NOMO-1 treated with dmso at 0.1 percent for 144 hours (cell line): Measurements from ENCODE around the gene SPNS2.
"Not testable (repeated sequence)": the region's sequence is repeated elsewhere in the genome, so short reads cannot be mapped to it uniquely, and the experiment has no call there.

Experiments used
- DNase-seq: peaks from one replicate; lab custom pipeline; 2025; ENCODE audit not compliant: unreplicated experiment; lab: John Stamatoyannopoulos, UW

SPNS2 gene

DNA sequence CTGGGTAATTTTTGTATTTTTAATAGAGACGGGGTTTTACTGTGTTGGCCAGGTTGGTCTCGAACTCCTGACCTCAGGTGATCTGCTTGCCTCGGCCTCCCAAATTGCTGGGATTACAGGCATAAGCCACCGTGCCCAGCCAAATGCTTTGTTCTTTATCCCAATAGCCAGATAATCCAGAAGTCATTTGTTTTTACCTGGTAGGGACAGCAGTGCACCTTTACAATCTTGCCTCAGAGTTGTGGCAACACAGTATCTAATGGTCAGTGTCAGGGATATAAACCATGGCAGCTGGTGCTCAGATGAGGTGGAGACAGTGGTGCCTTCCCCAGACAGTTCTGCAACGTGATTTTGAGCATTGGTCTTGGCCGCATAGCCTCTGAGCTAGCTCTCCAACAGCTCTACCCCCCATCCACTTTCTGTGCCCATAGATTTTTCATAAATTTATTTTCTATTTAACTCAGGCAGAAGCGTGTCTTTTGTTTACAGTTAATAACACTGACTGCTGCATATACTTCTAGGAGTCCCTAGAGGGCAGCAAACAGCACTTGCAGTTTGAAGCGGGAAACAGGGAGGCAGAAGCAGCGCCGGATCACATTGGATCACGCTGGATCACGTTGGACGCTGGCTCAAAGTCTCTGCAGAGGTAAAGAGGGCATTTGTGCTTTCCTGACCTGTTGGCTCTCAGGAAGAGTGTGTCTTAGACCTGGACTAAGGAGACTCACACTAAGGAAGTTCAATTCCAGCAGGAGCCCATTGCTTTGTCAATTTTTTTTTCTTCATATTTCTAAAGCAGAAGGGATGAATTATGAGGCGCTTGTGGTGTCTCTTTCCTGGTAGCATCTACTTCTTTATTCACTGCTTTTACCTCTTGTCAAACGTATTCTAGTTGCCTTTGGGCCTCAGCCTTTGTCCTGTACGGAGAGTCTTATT is 66.8 kb downstream of the SPNS2 start:
- DNase-seq, result peak; percentile 32

DNA sequence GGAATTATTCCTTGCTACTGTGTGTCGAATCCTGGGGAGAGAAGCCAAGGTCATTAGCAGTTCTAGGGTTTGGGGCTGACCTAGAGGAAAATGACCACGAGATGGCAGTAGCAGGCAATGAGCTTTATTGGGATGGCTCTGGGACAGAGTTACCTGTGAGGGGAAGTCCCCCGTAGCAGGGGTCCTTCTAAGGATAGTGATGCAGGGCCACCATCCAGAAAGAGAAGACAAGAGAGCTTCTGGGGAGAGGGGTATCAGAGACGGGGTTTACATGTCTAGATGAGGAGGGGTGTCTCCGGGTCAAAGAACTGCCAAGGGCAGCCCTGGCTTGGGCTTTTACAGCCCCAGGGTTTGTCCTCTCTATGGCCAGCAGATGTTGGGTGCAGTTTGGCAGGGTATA is 68.1 kb downstream of the SPNS2 start:
- DNase-seq, result no peak

DNA sequence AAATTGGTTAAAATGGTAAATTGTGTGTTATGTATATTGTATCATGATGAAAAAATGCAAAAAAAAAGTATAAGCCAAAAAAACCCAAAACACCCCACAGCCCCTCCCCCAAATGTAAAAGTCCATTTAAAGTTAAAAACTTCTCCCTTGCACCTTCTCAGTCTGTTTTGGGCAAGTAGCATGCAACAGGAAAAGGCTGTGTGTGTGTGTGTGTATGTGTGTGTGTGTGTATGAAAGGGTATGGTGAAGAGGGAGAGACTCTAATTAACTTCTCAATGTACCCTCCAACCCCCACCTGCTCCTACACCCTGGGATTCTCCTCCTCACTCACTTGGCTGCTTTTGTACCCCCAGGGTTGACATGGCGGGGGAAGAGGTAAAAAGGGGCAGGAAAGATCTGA is 70.9 kb downstream of the SPNS2 start:
- no peak for DNase-seq

DNA sequence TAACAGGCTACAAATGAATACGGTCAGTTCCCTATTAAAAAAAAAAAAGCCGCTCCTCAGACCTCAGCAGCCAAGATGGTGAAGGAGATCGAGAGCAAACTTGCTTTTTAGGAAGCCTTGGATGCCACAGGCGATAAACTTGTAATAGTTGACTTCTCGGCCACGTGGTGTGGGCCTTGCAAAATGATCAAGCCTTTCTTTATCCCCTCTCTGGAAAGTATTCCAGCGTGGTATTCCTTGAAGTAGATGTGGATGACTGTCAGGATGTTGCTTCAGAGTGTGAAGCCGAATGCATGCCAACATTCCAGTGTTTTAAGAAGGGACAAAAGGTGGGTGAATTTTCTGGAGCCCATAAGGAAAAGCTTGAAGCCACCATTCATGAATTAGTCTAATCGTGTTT is 73.5 kb downstream of the SPNS2 start:
- DNase-seq, result no peak

DNA sequence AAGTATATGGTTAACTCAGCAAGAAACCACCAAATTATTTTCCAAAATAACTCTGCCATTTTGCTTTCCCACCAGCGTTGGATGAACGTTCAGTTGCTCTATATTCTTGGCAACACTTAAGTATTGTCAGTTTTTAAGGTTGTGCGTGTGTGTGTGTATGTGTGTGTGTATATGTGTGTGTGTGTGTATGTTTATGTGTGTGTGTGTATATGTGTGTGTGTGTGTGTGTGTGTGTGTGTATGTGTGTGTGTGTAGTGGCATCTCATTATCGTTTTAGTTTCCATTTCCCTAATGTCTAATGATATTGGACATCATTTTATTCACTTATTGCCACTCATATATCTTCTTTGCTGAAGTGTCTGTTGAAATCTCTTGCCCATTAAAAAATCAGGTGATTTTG is 74.4 kb downstream of the SPNS2 start:
- no peak for DNase-seq

DNA sequence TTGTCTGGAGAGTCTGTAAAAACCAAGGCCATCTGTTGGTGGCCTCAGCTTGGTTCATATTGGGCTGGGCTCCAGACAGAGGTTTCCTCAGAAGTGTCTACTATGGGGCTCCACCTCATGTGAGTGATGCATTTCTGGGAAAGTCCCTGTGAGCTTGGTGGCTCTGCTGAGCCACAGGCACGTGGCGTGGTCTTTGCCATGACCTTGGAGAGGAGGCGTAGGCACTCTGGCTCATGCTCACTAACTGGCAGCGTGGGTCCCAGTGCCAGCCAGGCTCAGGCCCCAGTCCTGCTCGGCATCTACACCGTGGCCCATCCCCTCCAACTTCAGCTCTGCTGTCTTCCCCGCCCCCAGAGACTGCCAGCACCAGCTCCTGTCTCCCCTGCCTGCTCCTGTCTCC is 75.0 kb downstream of the SPNS2 start:
- no peak for DNase-seq

DNA sequence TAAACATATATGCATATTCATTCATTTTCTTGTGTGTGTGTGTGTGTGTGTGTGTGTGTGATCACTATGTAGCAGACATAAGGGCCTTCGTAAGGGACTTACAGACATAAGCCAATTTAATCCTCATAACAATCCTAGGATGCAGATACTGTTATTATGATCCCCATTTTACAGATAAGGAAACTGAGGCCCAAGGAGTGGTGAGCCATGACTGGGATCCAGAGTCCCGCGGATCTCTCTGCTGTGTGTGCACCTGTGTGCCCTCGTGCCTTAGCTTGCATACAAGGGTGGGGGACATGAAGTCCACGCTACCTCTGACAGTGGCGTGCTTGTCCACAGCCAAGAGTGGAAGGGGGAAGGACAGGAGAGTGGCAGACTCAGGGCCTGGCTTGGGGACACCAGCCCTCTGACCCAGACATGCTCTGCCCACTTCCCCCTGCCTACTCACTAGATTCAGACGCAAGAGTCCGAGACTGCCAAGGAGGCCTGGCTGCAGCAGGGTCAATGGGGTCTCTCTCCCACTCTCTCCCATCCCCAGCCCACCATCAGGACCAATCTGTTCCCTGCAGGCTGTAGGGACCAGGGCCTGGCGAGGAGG is 75.9 kb downstream of the SPNS2 start:
- no peak for DNase-seq

DNA sequence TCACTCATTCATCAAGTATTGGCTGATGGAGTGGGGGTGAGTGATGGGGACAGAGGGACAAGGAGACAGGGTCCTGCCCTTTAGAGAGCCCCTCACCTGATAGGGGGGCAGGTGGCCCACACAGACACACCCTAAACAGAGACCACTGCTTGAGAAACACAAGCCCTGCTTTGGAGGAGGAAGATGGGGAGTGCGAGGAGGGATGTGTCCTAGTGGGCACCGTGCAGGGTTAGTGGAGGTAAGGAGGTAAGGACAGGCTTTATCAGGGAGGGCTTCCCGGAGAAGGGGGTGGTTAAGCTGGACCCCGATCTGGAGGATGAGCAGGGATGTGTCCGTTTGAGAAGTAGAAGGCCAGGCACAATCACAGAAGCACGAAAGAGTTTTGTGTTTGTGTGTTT is 77.5 kb downstream of the SPNS2 start:
- DNase-seq, result no peak

DNA sequence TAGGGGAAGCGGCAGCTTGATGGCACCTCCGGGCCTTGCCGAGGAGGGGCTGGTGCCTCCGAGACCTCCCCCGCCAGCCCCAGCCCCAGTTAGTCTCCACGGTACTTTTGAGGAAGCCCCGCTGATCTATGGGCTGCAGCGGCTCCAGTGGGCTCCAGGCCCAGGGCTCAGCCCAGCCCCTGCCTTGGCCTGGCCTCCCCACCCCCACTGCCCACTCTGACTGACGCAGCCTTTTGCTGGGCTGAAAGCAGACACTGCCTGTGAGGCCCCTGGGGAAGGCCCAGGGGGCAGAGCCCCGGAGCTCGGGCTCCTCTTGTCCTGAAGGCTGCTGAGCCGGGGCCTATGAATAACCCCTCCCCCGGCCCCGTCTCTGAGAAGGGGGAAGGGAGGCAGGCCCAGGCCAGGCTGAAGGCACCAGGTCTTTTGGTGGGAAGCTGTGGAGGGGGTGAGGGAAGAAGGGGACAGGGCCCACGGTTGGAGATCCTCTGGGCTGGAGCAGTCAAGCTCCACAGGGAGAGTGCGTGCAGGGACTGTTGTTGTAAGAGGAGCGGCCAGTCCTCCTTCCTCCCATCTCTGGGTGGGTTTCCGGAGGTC is 78.1 kb downstream of the SPNS2 start:
- DNase-seq, result no peak

DNA sequence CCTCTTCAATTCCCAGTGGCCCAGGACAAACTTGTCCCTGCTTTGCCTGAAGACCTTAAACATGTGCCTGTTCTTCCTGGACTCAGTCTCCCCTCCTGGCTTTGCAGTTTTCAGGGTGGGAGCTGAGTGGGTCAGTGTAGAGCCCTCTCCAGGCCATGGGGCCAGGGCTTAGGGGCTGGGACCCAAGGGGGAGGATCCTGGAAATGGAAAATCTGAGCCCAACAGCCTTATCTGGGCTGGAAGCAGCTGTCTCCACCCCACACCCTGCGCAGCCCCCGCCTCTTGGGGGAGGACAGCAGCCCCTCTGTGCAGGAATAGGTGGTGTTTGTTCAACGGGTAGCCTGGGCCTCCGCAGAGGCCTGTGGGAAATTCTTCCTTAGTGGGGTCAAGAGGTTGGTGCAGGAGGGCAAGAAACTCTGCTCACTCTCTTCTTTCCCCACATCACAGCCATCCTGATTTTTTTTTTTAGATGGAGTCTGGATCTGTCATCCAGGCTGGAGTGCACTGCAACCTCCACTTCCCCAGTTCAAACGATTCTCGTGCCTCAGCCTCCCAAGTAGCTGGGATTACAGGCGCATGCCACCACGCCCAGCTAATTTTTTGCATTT is 78.8 kb downstream of the SPNS2 start:
- no peak for DNase-seq

DNA sequence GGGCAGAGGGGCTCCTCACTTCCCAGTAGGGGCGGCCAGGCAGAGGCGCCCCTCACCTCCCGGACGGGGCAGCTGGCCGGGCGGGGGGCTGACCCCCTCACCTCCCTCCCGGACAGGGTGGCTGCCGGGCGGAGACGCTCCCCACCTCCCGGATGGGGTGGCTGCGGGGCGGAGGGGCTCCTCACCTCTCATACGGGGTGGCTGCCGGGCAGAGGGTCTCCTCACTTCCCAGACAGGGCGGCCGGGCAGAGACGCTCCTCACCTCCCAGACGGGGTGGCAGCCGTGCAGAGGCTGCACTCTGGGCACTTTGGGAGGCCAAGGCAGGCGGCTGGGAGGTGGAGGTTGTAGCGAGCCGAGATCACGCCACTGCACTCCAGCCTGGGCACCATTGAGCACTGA is 79.7 kb downstream of the SPNS2 start:
- DNase-seq, result not testable (repeated sequence)

DNA sequence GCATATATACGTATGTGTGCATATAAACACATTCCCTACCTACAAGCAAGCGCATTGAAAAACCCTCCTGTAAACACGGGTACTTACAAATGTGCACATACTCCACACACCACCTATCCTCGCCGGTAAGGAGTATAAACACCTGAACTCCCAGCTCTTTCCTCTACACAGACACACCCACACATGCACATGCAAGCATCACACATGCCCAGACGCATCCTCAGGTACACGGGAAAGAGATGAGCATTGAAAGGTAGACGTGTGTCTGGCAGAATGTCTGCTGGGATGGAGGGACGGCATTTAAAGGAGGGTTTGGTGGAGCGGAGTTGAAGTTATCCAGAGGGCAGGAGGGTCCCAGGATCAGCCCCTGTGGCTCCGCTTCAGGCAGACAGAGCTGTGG is 81.0 kb downstream of the SPNS2 start:
- DNase-seq, result no peak

DNA sequence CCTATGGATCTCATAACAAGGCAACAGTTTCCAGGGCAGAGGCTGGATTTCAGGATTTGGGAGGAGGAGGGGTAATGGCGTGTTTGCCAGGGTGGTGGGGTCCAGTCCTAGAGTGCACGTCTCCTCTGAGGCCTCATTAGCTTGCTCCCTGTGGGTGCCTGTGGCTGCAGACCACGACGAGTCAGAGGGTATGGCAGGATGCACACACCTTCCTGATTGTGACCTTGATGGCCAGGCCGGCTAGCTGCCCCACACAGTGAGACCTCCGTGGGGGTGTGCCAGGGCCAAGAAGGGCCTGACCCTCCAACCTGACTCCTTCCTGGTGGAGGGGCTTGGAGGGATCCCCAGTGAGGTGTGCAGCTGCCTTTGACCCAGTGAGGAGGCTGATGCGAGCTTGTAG is 81.6 kb downstream of the SPNS2 start:
- DNase-seq, result no peak

DNA sequence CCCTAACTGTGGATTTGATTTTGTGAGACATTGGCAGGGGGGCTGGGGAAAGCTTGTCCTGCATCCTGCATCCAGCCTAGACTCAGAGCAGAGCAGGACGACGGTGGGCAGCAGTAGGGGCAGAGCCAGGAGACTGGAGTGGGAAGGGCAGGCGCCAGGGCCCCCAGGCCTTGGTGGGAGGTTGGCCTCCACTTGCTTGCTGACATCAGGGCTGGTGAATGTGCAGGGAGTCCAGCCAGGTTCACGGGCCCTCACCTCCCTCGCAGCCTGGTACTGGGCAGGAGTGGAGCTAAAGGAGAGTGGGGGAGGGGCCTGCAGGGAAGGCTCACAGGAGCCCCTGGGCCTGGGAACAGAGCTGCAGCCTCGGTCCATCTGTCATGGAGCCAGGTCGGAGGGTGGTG is 83.4 kb downstream of the SPNS2 start:
- DNase-seq, result no peak

DNA sequence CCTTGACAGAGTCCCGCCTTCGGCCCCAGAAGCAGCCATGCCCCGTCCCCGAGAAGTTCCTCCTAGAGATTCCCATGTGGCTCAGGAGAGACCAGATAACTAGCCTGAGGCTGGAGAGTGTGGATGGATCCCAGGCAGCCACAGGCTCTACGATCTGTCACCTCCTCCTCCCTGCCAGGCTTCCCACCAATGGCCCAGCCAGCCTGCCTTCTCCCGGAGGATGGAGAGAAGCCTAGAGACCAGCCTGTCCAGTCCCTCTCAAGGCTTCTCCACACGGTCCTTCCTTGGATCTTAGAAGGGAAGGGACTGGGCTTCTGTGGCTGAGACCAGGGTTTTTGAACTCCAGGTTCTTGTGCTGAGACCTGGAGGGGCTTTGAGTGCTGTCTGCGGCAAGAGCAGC is 84.0 kb downstream of the SPNS2 start:
- no peak for DNase-seq

DNA sequence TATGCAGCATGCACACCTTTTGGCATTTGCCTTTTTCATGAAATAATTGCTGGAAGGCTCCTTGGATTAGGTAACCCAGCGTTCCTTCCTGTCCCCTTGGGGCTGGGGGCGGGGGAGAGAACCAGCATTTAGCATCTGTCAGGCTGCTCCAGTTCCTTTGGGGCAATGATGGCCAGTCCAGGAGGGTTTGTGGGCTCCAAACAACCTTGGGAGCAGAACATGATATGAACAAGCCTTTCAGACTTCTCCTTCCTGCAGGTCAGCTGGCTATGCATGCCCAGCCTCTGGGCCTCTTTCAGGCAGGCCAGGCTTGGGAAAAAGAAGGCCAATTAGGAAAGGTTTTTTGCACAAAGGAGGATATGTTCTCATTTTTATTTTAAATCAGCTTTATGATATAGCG is 84.5 kb downstream of the SPNS2 start:
- no peak for DNase-seq

DNA sequence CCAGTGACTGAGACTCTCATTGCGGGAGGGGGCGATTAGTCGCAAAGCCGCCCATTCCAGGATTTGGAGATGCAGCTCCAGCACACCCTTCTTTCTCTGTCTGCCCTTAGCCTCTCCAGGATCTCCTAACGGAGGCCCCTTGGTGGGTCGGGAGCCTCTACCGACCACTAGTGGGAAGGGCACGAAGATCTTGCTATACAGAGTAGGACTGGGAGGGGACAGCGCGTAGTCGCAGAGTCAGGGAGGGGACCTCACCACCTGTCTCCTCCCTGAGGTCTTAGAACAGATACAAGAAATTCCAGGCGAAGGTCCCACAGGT is 85.1 kb downstream of the SPNS2 start:
- no peak for DNase-seq

DNA sequence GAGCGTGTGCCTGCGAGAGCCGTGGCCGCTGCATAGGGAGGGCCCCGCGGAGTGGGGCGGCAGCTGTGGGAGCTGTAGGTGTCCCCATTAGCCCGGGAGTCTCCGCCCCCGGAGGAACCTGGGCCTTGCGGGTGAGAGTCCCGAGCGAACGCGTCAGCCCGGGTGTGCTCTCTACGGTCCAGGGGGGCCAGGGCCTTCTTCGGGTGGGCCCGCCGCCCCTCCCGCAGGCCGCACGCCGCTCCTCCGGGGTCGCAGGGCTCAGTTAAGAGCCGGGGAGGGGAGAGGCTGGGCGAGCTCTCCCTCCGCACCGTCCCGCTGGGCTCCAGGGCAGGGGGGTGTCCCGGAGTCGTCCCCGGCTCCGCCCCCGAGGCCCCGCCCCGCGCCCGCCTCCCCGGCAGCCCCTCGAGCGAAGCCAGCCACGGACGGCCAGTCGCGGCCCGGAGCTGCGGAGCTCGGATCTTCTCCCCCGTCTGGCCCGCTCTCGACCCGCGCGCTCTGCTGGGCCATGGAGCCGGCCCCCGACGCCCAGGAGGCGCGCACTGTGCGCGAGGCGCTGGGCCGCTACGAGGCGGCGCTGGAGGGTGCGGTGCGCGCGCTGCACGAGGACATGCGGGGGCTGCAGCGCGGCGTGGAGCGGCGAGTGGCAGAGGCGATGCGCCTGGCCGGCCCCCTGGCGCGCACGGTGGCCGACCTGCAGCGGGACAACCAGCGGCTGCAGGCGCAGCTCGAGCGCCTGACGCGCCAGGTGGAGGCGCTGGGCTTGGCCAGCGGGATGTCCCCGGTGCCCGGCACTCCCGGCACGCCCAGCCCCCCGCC is 85.6 kb downstream of the SPNS2 start, which contains the start of gene SMTNL2:
SMTNL2 (plus strand) TSS at position 429 of the 816 bp plus-strand sequence; CDS start at position 506, 77 bp downstream.
- no peak for DNase-seq

DNA sequence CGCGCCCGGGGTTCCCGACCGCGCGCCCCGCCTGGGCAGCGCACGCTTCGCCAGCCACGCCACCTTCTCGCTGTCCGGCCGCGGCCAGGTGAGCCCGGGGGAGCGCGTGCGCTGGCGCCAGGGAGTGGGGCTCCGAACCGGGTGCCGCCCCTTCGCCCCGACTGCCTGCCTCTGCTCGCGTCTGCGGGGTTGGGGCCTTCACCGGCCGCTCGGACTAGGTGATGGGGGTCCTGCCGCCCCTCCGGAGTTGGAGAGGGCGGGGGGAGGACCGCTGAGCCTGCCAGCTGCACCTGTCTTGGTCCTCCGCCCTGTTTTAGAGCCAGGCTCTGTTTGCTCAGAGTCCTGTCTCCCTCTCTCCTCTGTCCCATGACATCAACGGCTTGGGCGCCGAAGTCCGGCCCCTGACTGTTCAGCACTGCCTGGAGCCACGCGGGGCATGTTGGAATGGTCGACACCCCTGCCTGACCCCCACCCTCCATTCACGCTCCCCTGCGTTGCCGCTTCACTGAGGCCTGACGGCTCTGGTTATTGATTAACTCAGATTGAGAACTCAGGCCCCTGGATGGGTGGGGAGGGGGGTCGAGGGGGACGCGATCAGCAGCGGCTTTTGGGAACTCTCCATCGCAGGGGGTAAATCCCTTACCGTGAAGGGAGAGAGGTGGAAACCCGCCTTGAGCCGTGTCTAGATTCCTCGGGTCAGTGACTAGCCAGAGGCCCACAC is 86.4 kb downstream of the SPNS2 start:
- DNase-seq, result no peak

DNA sequence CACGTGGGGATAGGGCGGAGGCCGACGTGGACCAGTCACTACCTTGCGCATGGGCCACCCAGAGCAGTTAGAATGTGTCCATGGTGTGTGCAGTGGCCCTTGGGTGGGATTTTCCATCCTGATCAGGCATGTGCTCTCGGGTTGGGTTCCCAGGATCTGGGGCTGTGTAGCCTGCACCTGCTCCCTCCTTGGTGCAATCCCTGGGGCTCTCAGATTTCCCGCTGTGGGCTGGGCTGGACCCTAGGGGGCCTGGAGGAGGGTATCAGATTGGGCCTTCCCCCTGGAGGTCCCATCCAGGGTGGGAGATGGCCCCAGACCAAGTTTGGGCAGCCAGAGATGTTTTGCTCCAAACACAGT is 86.9 kb downstream of the SPNS2 start:
- DNase-seq, result no peak

DNA sequence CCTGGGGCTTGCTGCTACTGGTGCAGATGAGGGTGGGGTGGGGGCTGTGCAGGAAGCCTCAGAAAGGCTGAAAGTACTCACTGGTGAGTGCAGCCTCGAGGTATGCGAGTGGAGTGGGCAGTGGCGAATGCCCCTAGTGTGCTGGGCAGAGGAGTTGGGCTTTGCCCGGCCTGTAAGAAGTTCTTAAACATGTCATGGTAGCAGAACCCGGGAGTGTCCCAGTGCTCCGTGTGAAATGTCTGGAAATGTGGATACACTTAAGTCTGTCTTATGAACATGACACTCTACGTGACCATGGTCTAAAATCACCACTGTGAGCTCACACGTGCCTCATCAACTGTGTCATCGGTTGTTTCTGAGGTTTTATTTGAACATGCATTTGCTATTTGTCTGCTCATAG is 87.4 kb downstream of the SPNS2 start:
- no peak for DNase-seq
